Thoracic aorta (tissue), 2 donors: ENCODE measurements around the gene MAP7D2. TPM values are rescaled to one million over a fixed set of nuclear protein-coding genes. Genes with fewer than 3 reads are reported as not detected.

ENCODE experiments used
- ATAC-seq: fragments of 150-250 bp; one replicate; pipeline ENCODE4 v1.8.0; 2017; ENCODE audit warnings: low read depth; ENCODE audit not compliant: insufficient number of reproducible peaks, low FRiP score
- DNase-seq: peaks from one replicate; pipeline ENCODE4 v3.0.0-alpha.2; 2020; ENCODE audit warnings: low spot score
- H3K27ac ChIP-seq, 2 donors: fragments of 200-600 bp; sonication (generic); 1 replicate in 1 of 2; 2 replicates in 1 of 2; pipeline ENCODE4 v1.5.1; 2016; ENCODE audit warnings: mild to moderate bottlenecking in 2 of 2, moderate library complexity in 2 of 2
- H3K27me3 ChIP-seq: fragments of 200-600 bp; sonication (generic); replicated peaks from 2 replicates; pipeline ENCODE4 v1.6.0; 2016; ENCODE audit warnings: mild to moderate bottlenecking; ENCODE audit not compliant: insufficient read depth
- H3K36me3 ChIP-seq: fragments of 200-600 bp; sonication (generic); one replicate; pipeline ENCODE4 v1.5.1; 2016
- H3K4me1 ChIP-seq, 2 donors: fragments of 200-600 bp; sonication (generic); 1 replicate in 1 of 2; 2 replicates in 1 of 2; pipeline versions ENCODE4 v1.5.1 to v1.6.0; 2016; ENCODE audit warnings: low read depth in 2 of 2, mild to moderate bottlenecking in 1 of 2; ENCODE audit not compliant: control insufficient read depth in 1 of 2
- H3K4me3 ChIP-seq: fragments of 200-600 bp; sonication (generic); 2 replicates; pipeline ENCODE4 v1.5.1; 2016; ENCODE audit warnings: mild to moderate bottlenecking
- H3K9me3 ChIP-seq: fragments of 200-600 bp; sonication (generic); 2 replicates; pipeline ENCODE4 v1.5.1; 2016
- CTCF ChIP-seq: fragments of 200-600 bp; sonication (generic); IDR thresholded peaks from one replicate; pipeline ENCODE4 v1.5.1; 2019; ENCODE audit warnings: antibody characterized with exemption
- total RNA-seq, 2 donors: library from RNA; depleted of rRNA; stranded (reverse); fragments of >200 nt; gene quantifications; one replicate each; pipeline versions ENCODE4 v1.1.0 to v1.2.3, GENCODE V29; 2016

Gene MAP7D2
- total RNA-seq, 2 donors from 2014 or later: 0.14 TPM; not detected in 1

- H3K36me3 ChIP-seq: no peaks in the 10 kb centered on the region
- DNase-seq: no peak
- H3K4me3 ChIP-seq: no peak overlapping the region
These were observed 59.2 kb downstream of the MAP7D2 start for GRCh38 chrX:20057479-20057878.

GRCh38 chrX:20056704-20057103, 60.0 kb downstream of the MAP7D2 start:
- ATAC-seq: no peak
- TF ChIP-seq CTCF: no peak
- Histone ChIP-seq H3K36me3 (no peaks in the 10 kb centered on the region), H3K27ac (no peak overlapping the region), H3K27me3 (no peaks in the 10 kb centered on the region), H3K4me1 (no peaks in the 10 kb centered on the region), H3K9me3 (no peaks in the 10 kb centered on the region), H3K4me3 (no peak overlapping the region)
- DNase-seq: no peak

More at GRCh38 chrX:20057479-20057878, 59.2 kb downstream of the MAP7D2 start:
- Histone ChIP-seq H3K27ac (no peak overlapping the region), H3K4me1 (no peaks in the 10 kb centered on the region), H3K27me3 (no peaks in the 10 kb centered on the region), H3K9me3 (no peaks in the 10 kb centered on the region)
- TF ChIP-seq CTCF: no peak
- ATAC-seq: no peak

DNA sequence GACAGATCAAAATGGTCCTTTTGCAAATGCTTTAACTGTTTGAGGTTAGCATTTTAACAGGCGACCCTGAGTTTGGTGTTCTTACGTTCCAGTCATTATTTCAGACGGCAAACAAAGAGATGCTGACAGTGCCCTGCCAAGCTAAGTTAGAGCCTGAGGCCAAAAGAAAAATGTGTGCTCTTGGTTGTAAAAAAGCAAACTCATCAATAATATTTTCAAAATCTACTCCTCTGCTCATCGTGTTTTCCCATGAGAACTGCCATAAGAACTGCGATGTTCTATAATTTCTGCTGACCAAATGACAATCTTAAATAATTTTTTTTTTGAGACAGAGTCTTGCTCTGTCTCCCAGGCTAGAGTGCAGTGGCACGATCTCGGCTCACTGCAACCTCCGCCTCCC, 63.2 kb downstream of the MAP7D2 start:
- Histone ChIP-seq H3K27me3 (no peaks in the 10 kb centered on the region), H3K4me1 (no peaks in the 10 kb centered on the region), H3K36me3 (no peaks in the 10 kb centered on the region), H3K9me3 (no peaks in the 10 kb centered on the region), H3K4me3 (no peak overlapping the region), H3K27ac (no peak overlapping the region)
- no peak for TF ChIP-seq CTCF
- DNase-seq (no peak), ATAC-seq (no peak)

- H3K4me1 ChIP-seq: no peaks in the 10 kb centered on the region
- DNase-seq (no peak), ATAC-seq (no peak)
- no peaks in the 10 kb centered on the region for H3K27me3 ChIP-seq
- no peaks in the 10 kb centered on the region for H3K9me3 ChIP-seq
- H3K4me3 ChIP-seq: no peak overlapping the region
- H3K27ac ChIP-seq: no peak overlapping the region
- no peaks in the 10 kb centered on the region for H3K36me3 ChIP-seq
- no peak for TF ChIP-seq CTCF
These were observed 69.8 kb downstream of the MAP7D2 start for GRCh38 chrX:20046864-20047263.

- Histone ChIP-seq H3K9me3 (no peaks in the 10 kb centered on the region), H3K36me3 (no peaks in the 10 kb centered on the region), H3K4me3 (no peak overlapping the region), H3K4me1 (no peaks in the 10 kb centered on the region), H3K27ac (no peak overlapping the region), H3K27me3 (no peaks in the 10 kb centered on the region)
- no peak for DNase-seq
- TF ChIP-seq CTCF: no peak
- no peak for ATAC-seq
These were observed 70.5 kb downstream of the MAP7D2 start for GRCh38 chrX:20046223-20046622.
